Measurements from ENCODE around the gene TBC1D14. TPM values are rescaled to one million over a fixed set of nuclear protein-coding genes. Genes with fewer than 3 reads are reported as not detected.

The TBC1D14 gene
- total RNA-seq, 4 donors from 2014 or later: 36.0 to 56.2 (median 41.4) TPM

- no peak overlapping the region for H3K4me3 ChIP-seq
- in situ Hi-C loops (cut with MboI; ENCODE audit: low sequenced_read_pairs in 4 of 4) (no loop called here), intact Hi-C loops (cut with DNase I; ENCODE audit: low total_unique reads) (no loop called here)
- no peak overlapping the region for H3K27ac ChIP-seq
- DNase-seq: no peak
- no peak for ATAC-seq
- TF ChIP-seq, protein P1, sequence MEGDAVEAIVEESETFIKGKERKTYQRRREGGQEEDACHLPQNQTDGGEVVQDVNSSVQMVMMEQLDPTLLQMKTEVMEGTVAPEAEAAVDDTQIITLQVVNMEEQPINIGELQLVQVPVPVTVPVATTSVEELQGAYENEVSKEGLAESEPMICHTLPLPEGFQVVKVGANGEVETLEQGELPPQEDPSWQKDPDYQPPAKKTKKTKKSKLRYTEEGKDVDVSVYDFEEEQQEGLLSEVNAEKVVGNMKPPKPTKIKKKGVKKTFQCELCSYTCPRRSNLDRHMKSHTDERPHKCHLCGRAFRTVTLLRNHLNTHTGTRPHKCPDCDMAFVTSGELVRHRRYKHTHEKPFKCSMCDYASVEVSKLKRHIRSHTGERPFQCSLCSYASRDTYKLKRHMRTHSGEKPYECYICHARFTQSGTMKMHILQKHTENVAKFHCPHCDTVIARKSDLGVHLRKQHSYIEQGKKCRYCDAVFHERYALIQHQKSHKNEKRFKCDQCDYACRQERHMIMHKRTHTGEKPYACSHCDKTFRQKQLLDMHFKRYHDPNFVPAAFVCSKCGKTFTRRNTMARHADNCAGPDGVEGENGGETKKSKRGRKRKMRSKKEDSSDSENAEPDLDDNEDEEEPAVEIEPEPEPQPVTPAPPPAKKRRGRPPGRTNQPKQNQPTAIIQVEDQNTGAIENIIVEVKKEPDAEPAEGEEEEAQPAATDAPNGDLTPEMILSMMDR (IDR thresholded peaks at IDR 0.05 in 4 of 5, conservative IDR thresholded peaks at IDR 0.05 in 1 of 5): no peak
- TF ChIP-seq POLR2A (IDR thresholded peaks at IDR 0.05): no peak
- peaks cover 21 to 26% of the 10 kb centered on the region in 2 donors for H3K4me1 ChIP-seq
- no peaks in the 10 kb centered on the region for H3K27me3 ChIP-seq
- H3K9me3 ChIP-seq: no peaks in the 10 kb centered on the region
- H3K36me3 ChIP-seq: no peaks in the 10 kb centered on the region
Observed at GRCh38 chr4:6961496-6962210, 52.0 kb downstream of the TBC1D14 start.

DNA sequence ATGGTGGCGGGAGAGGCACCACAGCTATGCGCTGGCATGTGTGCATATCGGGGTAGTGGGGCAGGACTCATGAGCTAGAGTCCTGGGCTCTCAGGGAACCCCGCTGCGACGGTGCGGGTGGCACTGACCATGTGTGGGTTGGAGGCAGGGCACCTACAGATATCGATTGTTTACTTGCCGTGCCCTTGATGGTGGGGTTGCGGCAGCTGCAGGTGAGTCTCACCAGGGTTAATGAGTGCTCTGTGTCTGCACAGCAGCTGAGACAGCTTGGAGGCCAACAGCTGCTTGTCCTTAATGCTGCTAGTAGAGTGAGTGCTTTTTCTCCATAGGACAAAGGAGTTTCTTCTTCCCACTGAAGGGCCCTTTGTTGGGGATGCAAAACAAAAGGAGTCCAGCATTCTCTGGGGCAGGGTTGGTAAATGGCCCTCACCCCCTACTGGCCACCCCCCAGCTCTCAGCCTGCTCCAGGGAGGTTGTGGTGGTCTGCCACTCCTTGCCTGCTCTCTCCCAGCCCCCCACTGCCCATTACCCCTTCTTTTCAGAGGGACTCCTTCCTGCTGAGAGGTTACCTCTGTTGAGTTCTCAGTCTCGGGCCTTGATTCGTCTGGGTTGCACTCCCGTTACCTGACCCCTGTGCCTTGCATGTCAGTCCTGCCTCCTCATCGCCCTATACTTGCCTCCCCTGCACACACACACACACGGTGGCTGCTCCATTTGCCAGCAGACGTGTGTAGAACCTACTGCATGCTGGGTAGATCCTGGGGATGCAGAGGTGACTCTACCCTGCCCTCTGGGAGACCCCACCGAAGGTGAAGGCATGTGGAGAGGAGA is 52.8 kb downstream of the TBC1D14 start:
- Histone ChIP-seq H3K27me3 (no peaks in the 10 kb centered on the region), H3K27ac (no peak overlapping the region), H3K36me3 (no peaks in the 10 kb centered on the region), H3K4me3 (no peak overlapping the region), H3K4me1 (peaks cover 24 to 29% of the 10 kb centered on the region in 2 donors), H3K9me3 (no peaks in the 10 kb centered on the region)
- intact Hi-C loops (cut with DNase I; ENCODE audit: low total_unique reads): no loop called here
- no peak for ATAC-seq
- no peak for DNase-seq
- no peak for TF ChIP-seq POLR2A (IDR thresholded peaks at IDR 0.05)
- TF ChIP-seq, protein P1 (IDR thresholded peaks at IDR 0.05 in 4 of 5, conservative IDR thresholded peaks at IDR 0.05 in 1 of 5): no peak
- in situ Hi-C loops (cut with MboI; ENCODE audit: low sequenced_read_pairs in 4 of 4): no loop called here

DNA sequence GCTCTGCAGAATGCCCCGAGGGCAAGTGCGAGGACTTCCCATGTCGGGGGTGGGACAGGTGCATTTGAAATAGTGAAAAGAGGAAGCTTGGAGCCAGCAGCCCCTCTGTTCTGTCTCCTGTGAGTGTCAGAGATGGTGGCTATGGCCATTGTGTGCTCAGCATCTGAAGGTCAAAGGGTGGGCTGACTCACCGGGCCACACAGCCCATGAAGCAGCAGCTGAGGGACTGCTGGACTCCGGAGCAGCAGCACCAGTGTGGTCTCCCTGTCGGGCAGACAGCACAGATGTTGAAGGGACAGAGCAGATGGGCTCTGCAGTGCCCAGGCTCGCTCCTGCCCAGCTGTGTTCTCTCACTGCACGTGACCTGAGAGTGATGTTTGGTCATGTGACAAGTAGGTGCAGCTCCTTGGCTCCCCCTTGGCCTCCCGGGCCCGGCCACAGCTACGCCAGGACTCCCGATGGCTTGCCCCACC is 53.5 kb downstream of the TBC1D14 start:
- in situ Hi-C loops (cut with MboI; ENCODE audit: low sequenced_read_pairs in 4 of 4): no loop called here
- intact Hi-C loops (cut with DNase I; ENCODE audit: low total_unique reads): no loop called here
- ATAC-seq: no peak

DNA sequence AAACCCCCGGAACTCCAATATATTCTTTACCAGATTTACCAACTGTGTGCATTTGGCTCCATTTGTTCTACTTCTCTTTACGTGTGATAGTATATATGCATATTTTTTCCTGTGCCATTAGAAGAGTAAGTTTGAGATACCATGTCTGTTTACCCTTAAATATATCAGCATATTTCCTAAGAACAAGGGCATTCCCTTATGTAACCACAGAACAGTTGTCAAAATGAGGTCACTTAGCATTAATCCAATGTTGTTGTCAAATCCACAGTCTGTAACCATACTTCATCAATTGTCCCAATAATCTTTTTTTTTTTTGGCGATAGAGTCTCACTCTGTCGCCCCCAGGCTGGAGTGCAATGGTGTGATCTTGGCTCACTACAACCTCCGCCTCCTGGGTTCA is 55.2 kb downstream of the TBC1D14 start:
- Histone ChIP-seq H3K4me3 (no peak overlapping the region), H3K27me3 (no peaks in the 10 kb centered on the region), H3K4me1 (peaks cover 29 to 37% of the 10 kb centered on the region in 2 donors), H3K9me3 (no peaks in the 10 kb centered on the region), H3K27ac (peak overlapping the region; percentile 75 to 86 (median 82)), H3K36me3 (no peaks in the 10 kb centered on the region)
- in situ Hi-C loops (cut with MboI; ENCODE audit: low sequenced_read_pairs in 4 of 4): no loop called here
- no peak for DNase-seq
- TF ChIP-seq POLR2A (IDR thresholded peaks at IDR 0.05): no peak
- TF ChIP-seq, protein P1 (IDR thresholded peaks at IDR 0.05 in 4 of 5, conservative IDR thresholded peaks at IDR 0.05 in 1 of 5): no peak
- intact Hi-C loops (cut with DNase I; ENCODE audit: low total_unique reads): loop anchor here (5.0 kb wide), 1 partner anchor 53 kb away; no protein-coding TSS in a partner anchor
- ATAC-seq: no peak

More for the DNA sequence above, 53.5 kb downstream of the TBC1D14 start:
- Histone ChIP-seq H3K36me3 (no peaks in the 10 kb centered on the region), H3K27me3 (no peaks in the 10 kb centered on the region), H3K4me1 (peaks cover 29% of the 10 kb centered on the region in 2 donors), H3K4me3 (no peak overlapping the region), H3K27ac (peak overlapping the region in 1 of 4 donors; percentile 78), H3K9me3 (no peaks in the 10 kb centered on the region)
- no peak for DNase-seq
- TF ChIP-seq, protein P1 (IDR thresholded peaks at IDR 0.05 in 4 of 5, conservative IDR thresholded peaks at IDR 0.05 in 1 of 5): no peak
- TF ChIP-seq POLR2A (IDR thresholded peaks at IDR 0.05): no peak

Measured in gastrocnemius medialis (tissue), 4 donors.